MG63 (cell line): ENCODE measurements around the gene GAL3ST3. TPM values are rescaled to one million over a fixed set of nuclear protein-coding genes. Genes with fewer than 3 reads are reported as not detected.

ENCODE experiments used
- DNase-seq: peaks from one replicate; pipeline ENCODE4 v3.0.0-alpha.2; 2020
- H3K27me3 ChIP-seq: fragments of 250-450 bp; sonication (Bioruptor Pico); 2 replicates; pipeline ENCODE4 v1.5.1; 2020; ENCODE audit warnings: mild to moderate bottlenecking, moderate library complexity
- H3K36me3 ChIP-seq: fragments of 250-450 bp; sonication (Bioruptor Pico); 2 replicates; pipeline ENCODE4 v1.5.1; 2020; ENCODE audit warnings: mild to moderate bottlenecking, moderate library complexity
- H3K4me3 ChIP-seq: fragments of 250-450 bp; sonication (Bioruptor Pico); 2 replicates; pipeline ENCODE4 v1.5.1; 2020; ENCODE audit warnings: mild to moderate bottlenecking, moderate library complexity
- H3K9me3 ChIP-seq: fragments of 250-450 bp; sonication (Bioruptor Pico); 2 replicates; pipeline ENCODE4 v1.5.1; 2020; ENCODE audit warnings: mild to moderate bottlenecking, moderate library complexity
- total RNA-seq: library from RNA; depleted of rRNA; stranded (reverse); fragments of >200 nt; shearing (Covaris generic); gene quantifications from 2 replicates; pipeline ENCODE4 v1.2.3, GENCODE V29; 2014; ENCODE audit warnings: low replicate concordance

GAL3ST3 gene
- total RNA-seq, 1 experiment from 2014 or later, result not detected

DNA sequence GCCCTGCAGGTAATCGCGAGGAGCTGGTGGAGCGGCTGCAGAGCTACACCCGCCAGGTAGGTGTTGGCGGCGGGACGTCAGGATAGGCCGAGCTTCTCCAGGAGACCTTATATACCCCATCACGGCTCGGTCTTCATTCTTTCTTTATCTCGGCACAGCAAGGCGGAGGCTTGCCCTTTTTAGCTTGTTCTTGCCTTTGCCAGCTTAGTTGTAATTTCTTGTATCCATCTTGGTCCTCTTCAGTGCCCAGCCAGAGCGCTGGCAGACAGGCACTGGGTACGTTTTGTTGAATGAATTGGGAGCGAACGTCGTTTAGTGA lies 3.7 kb upstream of the GAL3ST3 start:
- Histone ChIP-seq H3K27me3 (no peaks in the 10 kb centered on the region), H3K36me3 (peaks cover 47% of the 10 kb centered on the region), H3K9me3 (no peaks in the 10 kb centered on the region), H3K4me3 (peak overlapping the region; percentile 92)
- DNase-seq, result no peak

DNA sequence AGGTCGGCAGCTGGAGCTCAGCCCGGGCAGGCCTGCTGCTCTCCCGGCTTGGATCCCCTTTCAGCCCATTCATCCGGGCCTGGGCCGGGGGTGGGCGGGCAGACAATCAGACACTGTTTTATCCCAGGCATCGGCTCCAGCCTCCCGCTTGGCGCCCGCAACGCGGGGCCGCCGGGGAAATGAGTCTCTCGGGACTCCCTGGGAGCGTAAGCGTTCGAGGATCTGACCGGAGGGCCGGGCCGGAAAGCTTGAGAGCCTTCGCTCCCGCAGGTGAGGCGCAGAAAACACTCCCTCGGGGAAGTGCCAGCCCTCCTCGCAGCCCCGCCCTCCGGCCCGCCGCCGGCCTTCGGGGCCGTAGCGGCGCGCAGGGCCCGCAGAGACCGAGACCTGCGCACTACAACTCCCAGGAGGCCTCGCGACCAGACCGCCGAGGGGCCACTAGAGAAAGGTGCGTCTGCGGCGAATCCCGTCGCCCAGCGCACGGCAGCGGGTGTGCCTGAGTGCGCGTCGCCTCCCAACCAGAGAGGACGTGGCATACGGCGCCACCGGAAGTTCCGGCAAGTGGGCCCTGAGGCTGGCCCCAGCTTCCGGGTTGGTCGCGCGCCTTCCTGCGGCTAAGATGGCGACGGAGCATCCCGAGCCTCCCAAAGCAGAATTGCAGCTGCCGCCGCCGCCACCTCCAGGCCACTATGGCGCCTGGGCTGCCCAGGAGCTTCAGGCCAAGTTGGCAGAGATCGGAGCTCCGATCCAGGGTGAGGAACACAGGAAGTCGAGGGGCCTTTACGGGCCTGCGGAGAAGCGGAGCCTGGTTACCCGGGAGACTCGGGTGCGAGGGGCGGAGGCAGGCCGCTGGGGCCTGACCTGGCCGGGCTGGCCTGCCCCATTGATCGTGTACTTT lies 3.1 kb upstream of the GAL3ST3 start, which contains the start of gene SF3B2:
Gene SF3B2 (plus strand): TSS at position 599 of the 898 bp plus-strand sequence. CDS start 21 bp downstream, at position 620.
- peak; percentile 99 for DNase-seq
- peaks cover 41% of the 10 kb centered on the region for H3K36me3 ChIP-seq
- H3K4me3 ChIP-seq, result peak within 1 kb of the TSS; percentile 92
- no peaks in the 10 kb centered on the region for H3K9me3 ChIP-seq
- no peaks in the 10 kb centered on the region for H3K27me3 ChIP-seq

DNA sequence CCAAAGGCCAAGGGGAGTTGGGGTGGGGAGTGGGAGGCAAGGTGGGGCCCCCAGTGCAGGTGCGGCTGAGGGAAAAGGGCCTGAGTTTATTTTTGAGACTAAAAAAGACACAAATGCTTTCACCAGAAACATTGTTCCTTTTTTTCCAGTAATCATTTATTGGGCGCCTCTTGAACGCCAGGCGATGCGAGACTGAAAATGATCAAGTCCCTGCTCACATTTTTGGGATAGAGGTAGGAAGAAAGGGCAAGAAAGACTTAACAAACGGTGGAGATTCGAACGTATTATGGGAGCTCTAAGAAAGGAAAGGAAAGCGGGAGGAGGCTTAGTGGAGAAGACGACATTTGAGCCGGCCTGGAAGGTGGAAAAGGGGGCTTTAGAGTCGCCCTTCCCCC lies 2.4 kb upstream of the GAL3ST3 start:
- no peaks in the 10 kb centered on the region for H3K9me3 ChIP-seq
- no peak for DNase-seq
- peak overlapping the region; percentile 92 for H3K4me3 ChIP-seq
- no peaks in the 10 kb centered on the region for H3K27me3 ChIP-seq
- H3K36me3 ChIP-seq, result peaks cover 34% of the 10 kb centered on the region

DNA sequence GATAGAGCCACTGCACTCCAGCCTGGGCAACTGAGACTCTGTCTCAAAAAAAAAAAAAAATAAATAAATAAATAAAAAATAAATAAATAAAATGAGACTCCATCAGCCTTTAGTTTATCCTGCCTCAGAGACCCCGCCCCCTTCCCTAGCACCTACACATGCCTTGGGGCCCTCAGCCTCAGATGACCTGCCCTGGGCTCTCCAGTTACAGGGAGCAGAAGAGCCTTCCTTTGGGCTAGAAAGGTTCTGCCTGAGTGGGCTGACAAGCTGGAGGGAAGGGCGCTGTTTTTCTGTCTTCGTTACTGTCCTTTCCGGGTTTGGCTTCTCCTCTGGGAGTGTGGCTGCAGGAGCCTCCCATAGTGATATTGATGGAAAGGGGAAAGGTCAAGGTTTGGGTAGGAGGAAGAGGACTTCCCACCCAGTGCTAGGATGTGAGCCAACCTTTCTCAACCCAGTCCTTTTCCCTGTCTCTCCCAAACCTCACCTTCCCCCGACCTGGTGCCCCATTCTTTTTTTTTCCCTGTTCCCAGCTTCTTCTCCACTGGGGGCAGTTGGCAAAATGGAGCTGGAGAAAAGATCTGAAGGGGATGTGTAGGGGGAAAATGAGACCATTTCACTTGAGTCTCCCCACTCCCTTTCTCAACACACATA lies 1.7 kb upstream of the GAL3ST3 start:
- H3K27me3 ChIP-seq, result no peaks in the 10 kb centered on the region
- H3K9me3 ChIP-seq, result no peaks in the 10 kb centered on the region
- H3K4me3 ChIP-seq, result no peak overlapping the region
- peaks cover 29% of the 10 kb centered on the region for H3K36me3 ChIP-seq
- no peak for DNase-seq

DNA sequence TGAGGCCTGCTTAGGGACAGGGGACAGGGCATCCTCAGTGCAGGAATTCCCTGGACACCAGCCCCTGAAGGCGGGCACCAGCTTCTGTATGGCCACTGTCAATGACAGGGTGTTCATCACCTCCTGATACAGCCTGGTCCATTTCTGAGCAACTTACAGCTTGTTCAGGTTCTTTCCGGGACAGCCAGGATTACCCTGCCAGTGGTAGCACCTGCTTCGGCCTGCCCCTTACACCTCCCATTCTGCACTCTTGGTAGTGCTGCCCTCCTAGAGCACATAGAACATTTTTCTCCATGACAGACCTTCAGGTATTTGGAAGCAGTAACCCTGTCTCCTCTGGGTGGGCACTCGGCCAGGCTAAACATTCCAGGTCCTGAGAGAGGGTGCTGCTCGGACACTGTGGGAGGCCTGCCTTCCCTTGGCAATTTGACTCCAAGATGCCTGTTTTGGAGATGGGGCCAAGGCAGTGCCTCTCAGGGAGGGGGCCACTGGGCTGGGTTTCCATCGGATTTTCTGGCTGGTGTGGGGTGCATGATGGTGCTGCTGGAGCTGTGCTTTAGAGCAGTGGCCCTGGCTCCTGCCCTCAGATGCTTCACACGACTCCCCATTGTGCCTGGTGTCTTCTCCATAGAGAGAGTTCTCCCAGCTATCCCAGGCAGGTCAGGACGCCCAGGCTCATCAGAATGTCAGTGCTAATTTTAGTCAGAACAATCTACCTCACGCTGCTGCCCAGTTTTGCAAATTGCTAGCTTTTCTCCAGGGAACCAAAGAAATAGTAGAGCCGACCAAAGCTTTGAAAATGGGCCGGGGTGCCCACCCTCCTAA lies 1.2 kb downstream of the GAL3ST3 start:
- Histone ChIP-seq H3K27me3 (no peaks in the 10 kb centered on the region), H3K36me3 (peaks cover 3% of the 10 kb centered on the region), H3K4me3 (no peak overlapping the region), H3K9me3 (no peaks in the 10 kb centered on the region)
- no peak for DNase-seq

DNA sequence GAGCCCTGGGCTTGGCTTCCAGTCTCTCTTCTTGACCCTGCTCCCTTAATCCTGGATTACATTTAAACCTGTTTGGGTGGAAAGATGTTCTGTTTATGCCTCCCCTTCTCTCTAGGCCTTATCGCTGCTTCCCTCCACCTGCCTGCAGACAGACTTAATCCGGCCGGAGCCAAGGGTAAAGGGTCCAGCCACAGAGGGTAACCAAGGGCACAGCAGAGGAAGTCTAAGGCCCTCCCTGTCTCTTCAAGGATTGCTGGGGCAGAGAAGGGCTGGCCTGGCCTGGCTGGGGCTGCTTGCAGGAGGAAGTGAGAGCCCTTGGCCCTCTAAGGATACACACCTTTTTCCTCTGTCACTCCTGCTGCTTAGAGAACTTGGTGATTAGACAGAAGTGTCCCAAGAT lies 2.1 kb downstream of the GAL3ST3 start:
- Histone ChIP-seq H3K9me3 (no peaks in the 10 kb centered on the region), H3K27me3 (no peaks in the 10 kb centered on the region), H3K36me3 (no peaks in the 10 kb centered on the region), H3K4me3 (no peak overlapping the region)
- DNase-seq, result no peak

DNA sequence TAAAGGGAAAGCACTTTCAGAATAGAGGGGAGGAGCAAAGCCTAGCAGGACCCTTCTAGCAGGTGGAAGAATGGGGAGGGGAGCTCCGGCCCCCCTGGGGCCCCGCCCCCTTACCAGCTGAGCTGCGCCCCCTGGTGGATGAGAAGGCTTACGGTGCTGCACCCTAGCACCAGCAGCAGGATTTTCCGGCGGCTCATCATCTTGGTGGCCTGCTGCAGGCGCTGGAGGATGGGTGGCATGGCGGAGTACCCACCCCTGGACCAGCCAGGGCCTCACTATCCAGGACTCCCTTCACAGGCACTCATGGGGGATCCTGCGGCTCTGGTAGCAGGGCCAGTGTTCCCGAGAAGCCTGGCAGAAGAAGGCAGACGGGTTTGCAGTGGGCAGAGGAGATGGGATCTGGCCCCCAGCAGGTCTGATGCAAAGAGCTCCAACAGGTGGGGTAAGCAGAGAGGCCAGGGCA lies 3.8 kb downstream of the GAL3ST3 start:
- Histone ChIP-seq H3K4me3 (no peak overlapping the region), H3K36me3 (no peaks in the 10 kb centered on the region), H3K27me3 (no peaks in the 10 kb centered on the region), H3K9me3 (no peaks in the 10 kb centered on the region)
- peak; percentile 61 for DNase-seq

DNA sequence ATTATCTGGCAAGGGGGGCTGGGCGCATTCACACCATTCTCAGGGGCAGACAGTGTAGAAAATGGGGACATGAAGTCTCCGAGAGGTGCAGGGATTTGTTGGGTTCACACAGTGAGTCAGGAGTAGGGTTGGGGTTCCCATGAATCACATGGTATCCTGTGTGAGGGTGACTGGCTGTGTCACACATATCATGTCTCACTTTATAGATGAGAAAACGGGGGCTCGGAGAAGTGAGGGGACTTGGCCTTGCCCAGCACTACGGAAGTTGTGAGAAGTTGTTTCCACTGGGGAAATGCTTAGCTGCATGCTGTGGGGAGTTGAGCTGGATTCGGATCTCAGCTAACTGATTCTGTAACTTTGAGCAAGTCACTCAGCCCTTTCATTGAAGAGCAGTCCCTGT lies 4.2 kb downstream of the GAL3ST3 start:
- Histone ChIP-seq H3K36me3 (no peaks in the 10 kb centered on the region), H3K9me3 (no peaks in the 10 kb centered on the region), H3K4me3 (no peak overlapping the region), H3K27me3 (no peaks in the 10 kb centered on the region)
- DNase-seq, result no peak

DNA sequence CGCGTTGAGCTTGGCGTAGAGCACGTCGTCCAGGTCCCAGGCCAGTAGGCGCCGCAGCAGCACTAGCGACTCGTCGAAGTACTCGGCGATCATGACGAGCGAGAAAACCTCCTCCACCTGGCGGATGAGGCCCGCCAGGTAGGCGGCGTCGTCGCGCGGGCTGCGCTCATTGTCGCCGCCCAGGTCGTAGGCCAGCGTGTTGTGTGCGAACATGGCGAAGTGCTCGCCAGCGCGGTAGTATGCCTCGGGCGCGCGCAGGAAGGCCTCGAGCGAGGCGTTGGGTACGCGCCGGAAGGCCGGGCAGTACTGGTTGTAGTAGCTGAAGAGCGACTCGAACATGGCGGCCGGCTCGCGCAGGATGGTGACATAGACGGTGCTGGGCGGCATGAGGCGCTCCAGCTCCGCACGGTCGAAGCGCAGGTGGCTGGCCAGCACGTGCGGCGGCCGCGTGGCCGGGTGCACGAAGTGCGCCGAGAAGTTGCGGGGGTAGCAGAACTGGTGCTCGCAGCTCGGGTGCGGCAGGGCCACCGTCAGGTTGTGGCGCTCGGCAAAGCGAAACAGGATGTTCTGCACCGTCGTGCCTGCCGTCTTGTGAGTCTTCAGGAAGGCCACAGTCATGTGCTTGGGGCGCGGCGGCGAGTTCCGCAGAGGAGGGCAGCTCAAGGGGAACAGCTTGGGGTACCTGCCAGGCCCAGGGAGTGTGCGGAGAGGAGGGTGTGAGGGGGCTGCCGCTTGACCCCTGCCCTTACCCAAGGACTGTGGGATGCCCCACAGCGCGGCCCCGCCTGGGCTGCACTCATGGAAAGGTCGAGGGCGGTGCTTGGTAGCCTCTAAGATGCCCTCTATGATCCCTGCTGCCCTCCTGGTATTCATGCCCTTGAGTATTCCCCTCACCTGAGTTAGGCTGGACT lies 5.7 kb downstream of the GAL3ST3 start:
- Histone ChIP-seq H3K4me3 (no peak overlapping the region), H3K36me3 (no peaks in the 10 kb centered on the region), H3K27me3 (no peaks in the 10 kb centered on the region), H3K9me3 (no peaks in the 10 kb centered on the region)
- no peak for DNase-seq

DNA sequence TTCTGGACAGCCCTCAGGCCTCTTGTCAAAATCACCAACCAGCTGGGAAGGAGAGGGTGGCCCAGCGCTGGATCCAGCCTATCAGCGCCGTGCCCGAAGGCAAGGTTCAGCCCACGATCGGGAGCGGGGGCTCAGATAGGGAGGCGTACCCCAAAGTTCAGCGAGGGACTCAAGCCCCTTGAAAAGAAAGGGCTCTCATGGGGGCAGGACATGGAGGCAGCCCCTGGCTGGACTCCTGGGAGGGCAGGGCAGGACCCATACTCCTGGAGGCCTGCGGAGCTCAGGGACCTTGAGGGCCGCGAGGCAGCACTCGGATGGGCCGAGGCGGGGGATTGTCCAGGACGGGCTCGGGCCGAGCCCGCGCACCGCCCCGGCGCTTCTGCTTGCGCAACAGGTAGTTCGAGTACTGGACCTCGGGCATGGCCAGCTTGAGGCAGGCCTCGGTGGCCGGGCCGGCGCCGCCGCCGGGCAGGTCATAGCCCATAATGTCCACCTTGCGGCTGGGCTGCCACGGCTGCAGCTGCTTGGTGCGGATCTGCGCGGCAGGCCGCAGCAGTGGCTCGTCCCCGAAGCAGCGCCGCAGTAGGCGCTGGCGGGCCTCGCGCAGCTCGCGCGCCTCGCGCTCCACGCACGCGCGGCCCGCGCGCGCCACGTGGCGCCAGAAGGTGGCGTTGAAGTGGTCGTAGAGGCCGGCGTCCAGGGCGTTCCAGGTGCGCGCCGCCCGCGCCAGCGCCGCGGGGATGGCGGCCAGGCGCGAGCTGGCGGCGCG lies 6.5 kb downstream of the GAL3ST3 start:
- Histone ChIP-seq H3K36me3 (no peaks in the 10 kb centered on the region), H3K9me3 (no peaks in the 10 kb centered on the region), H3K27me3 (no peaks in the 10 kb centered on the region), H3K4me3 (no peak overlapping the region)
- DNase-seq, result no peak

DNA sequence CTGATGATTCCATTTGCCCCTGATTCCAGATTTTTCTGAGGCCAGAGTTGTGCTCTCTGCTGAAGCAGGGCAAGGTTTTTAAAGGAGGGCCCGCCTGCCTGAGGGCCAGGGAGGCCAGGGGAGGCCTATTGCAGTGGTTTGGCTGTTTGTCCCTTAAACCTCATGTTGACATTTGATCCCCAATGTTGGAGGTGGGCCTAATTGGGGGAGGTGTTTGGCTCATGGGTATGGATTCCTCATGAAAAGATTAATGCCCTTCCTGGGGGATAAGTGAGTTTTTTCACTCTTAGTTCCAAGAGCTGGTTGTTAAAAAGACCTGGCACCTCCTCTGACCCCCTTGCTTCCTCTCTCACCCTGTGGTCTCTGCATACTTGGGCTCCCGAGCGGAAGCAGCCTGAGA lies 9.2 kb downstream of the GAL3ST3 start:
- Histone ChIP-seq H3K27me3 (no peaks in the 10 kb centered on the region), H3K4me3 (no peak overlapping the region)
- DNase-seq, result no peak

DNA sequence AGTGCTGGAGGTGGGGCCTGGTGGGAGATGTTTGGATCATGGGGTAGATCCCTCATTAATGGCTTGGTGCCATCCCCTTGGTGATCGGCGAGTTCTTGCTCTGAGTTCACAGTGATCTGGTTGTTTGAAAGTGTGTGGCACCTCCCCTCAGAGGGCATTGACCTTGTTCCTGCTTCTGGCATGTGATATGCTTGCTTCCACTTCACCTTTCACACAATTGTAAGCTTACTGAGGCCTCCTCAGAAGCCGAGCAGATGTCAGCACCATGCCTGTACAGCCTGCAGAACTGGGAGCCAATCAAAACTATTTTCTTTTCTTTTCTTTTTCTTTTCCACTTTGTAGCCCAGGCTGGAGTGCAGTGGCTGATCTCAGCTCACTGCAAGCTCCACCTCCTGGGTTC lies 11.6 kb downstream of the GAL3ST3 start:
- H3K27me3 ChIP-seq, result no peaks in the 10 kb centered on the region
- no peaks in the 10 kb centered on the region for H3K9me3 ChIP-seq
- no peaks in the 10 kb centered on the region for H3K36me3 ChIP-seq
- H3K4me3 ChIP-seq, result no peak overlapping the region
- no peak for DNase-seq

More for the DNA sequence above, 9.2 kb downstream of the GAL3ST3 start:
- no peaks in the 10 kb centered on the region for H3K9me3 ChIP-seq
- no peaks in the 10 kb centered on the region for H3K36me3 ChIP-seq

DNA sequence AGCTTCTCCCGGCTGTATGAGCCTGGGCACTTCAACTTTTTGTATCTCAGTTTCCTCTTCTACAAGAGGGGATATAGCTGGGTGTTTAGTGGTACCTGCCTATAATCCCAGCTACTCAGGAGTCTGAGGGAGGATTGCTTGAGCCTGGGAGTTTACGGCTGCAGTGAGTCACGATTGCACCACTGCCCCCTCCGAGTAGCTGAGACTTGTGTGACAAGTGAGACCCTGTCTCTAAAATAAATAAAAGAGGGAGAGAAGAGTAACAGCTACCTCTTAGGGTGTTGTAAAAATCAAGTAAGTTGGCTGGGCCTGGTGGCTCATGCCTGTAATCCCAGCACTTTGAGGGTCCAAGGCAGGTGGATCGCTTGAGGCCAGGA lies 12.6 kb downstream of the GAL3ST3 start:
- no peak for DNase-seq
- H3K4me3 ChIP-seq, result no peak overlapping the region
- H3K9me3 ChIP-seq, result no peaks in the 10 kb centered on the region
- H3K27me3 ChIP-seq, result no peaks in the 10 kb centered on the region
- H3K36me3 ChIP-seq, result peaks cover 3% of the 10 kb centered on the region; the same call in 1 of the 2 replicates

DNA sequence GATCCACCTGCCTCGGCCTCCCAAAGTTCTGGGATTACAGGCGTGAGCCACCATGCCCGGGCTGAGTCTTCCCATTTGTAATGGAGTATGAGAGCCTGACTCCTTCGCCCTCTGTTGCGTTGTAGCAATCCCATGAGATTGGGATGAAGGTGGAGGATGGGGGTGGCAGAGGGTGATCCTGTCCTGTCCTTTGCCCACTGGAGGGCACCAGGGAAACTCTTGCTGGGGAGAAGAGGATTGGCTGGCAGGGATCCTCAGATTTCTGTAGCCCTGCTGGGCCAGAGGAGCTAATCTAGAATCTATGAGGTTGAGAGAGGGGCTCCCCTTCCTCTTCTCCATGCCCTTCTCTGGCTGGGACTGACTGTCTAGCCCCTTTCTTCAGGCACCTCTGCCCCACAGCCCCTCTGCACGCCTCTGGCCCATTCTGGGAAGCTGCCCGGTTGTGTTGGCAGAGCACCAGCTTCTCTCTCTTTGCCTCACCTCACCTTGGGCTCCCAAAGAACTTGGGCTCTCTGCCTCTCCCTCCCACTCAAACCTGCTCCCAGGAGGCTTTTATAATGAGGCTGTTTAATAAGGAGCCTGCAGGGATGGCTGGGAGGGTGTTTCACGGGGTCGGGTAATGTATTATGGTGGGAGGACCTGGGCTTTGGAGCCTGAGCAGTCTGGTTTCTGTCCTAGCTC lies 13.2 kb downstream of the GAL3ST3 start:
- Histone ChIP-seq H3K27me3 (no peaks in the 10 kb centered on the region), H3K4me3 (no peak overlapping the region), H3K36me3 (peaks cover 4% of the 10 kb centered on the region; the same call in 1 of the 2 replicates), H3K9me3 (no peaks in the 10 kb centered on the region)
- no peak for DNase-seq
